HEK293 (cell line): ENCODE data around the gene VEGFA.

Experiments used
- CTCF ChIA-PET: fragments of 350-600 bp; formaldehyde crosslinking; extraction: SDS; loops from one replicate; lab custom pipeline; 2021; ENCODE audit warnings: antibody characterized with exemption; lab: Yijun Ruan, JAX
- POLR2A ChIA-PET: fragments of 300-600 bp; formaldehyde crosslinking; extraction: SDS; loops from one replicate; lab custom pipeline; 2020; ENCODE audit warnings: antibody characterized with exemption, inconsistent platforms; lab: Yijun Ruan, JAX
- H3K27ac ChIP-seq: fragments of 200-500 bp; sonication (Bioruptor generic); 2 replicates; pipeline ENCODE4 v1.5.1; 2014; ENCODE audit warnings: low read depth, low read length, control low read depth, inconsistent platforms; ENCODE audit errors: extremely low read depth
- H3K36me3 ChIP-seq, 2 experiments: fragments of 200-500 bp in 1 of 2; sonication (Bioruptor generic) in 1 of 2; 1 replicate in 1 of 2; 2 replicates in 1 of 2; pipeline ENCODE4 v1.5.1; 2014 to 2017; ENCODE audit warnings: inconsistent platforms in 2 of 2, low read length in 2 of 2; ENCODE audit not compliant: control insufficient read depth in 2 of 2, insufficient read depth in 1 of 2
- H3K4me1 ChIP-seq: fragments of 200-500 bp; sonication (Bioruptor generic); 2 replicates; pipeline ENCODE4 v1.5.1; 2014; ENCODE audit warnings: mild to moderate bottlenecking, low read length, inconsistent platforms; ENCODE audit not compliant: control insufficient read depth, insufficient read depth
- H3K4me3 ChIP-seq: 2 replicates; pipeline ENCODE4 v1.5.1; 2011; ENCODE audit warnings: low read depth, mild to moderate bottlenecking, control low read depth, low read length, moderate library complexity
- H3K9me3 ChIP-seq: fragments of 200-500 bp; sonication (Bioruptor generic); 2 replicates; pipeline ENCODE4 v1.5.1; 2014; ENCODE audit warnings: low read depth, low read length, inconsistent platforms; ENCODE audit not compliant: control insufficient read depth, insufficient read depth
- EGR2 ChIP-seq: fragments of 450-650 bp; formaldehyde crosslinking; IDR thresholded peaks from 2 replicates; pipeline ENCODE4 v1.5.1; 2016; ENCODE audit warnings: low read depth, missing biosample characterization, missing genetic modification characterization
- GLIS2 ChIP-seq: fragments of 450-650 bp; formaldehyde crosslinking; IDR thresholded peaks from 2 replicates; pipeline ENCODE4 v1.5.1; 2016; ENCODE audit warnings: missing biosample characterization, missing genetic modification characterization
- KLF7 ChIP-seq: fragments of 450-650 bp; formaldehyde crosslinking; IDR thresholded peaks from 2 replicates; pipeline ENCODE4 v1.5.1; 2016; ENCODE audit warnings: missing biosample characterization, missing genetic modification characterization, borderline replicate concordance
- RBAK ChIP-seq: fragments of 450-650 bp; formaldehyde crosslinking; IDR thresholded peaks from 2 replicates; pipeline ENCODE4 v1.5.1; 2016; ENCODE audit warnings: missing biosample characterization, missing genetic modification characterization
- REPIN1 ChIP-seq: fragments of 450-650 bp; formaldehyde crosslinking; IDR thresholded peaks from 2 replicates; pipeline ENCODE4 v1.5.1; 2017; ENCODE audit warnings: missing biosample characterization, missing genetic modification characterization, low read depth
- ZIC2 ChIP-seq: fragments of 450-650 bp; formaldehyde crosslinking; IDR thresholded peaks from 2 replicates; pipeline ENCODE4 v1.5.1; 2016; ENCODE audit warnings: missing biosample characterization, missing genetic modification characterization
- ZNF10 ChIP-seq: fragments of 450-650 bp; formaldehyde crosslinking; IDR thresholded peaks from 2 replicates; pipeline ENCODE4 v1.5.1; 2017; ENCODE audit warnings: missing biosample characterization, missing genetic modification characterization
- ZNF133 ChIP-seq: fragments of 450-650 bp; formaldehyde crosslinking; IDR thresholded peaks from 2 replicates; pipeline ENCODE4 v1.5.1; 2016; ENCODE audit warnings: missing biosample characterization, missing genetic modification characterization
- ZNF146 ChIP-seq: fragments of 450-650 bp; formaldehyde crosslinking; IDR thresholded peaks from 2 replicates; pipeline ENCODE4 v1.5.1; 2016; ENCODE audit warnings: missing biosample characterization, missing genetic modification characterization
- ZNF19 ChIP-seq: fragments of 450-650 bp; formaldehyde crosslinking; IDR thresholded peaks from 2 replicates; pipeline ENCODE4; 2016; ENCODE audit warnings: missing biosample characterization, missing genetic modification characterization, low read depth
- ZNF274 ChIP-seq, 2 experiments: fragments of 200-500 bp in 1 of 2; fragments of 450-650 bp in 1 of 2; sonication (Bioruptor generic) in 1 of 2; formaldehyde crosslinking in 1 of 2; IDR thresholded peaks; 2 replicates each; pipeline versions ENCODE4 v1.5.1 to v1.6.1; 2014 to 2016; ENCODE audit warnings: borderline replicate concordance in 1 of 2, inconsistent platforms in 1 of 2, low read length in 1 of 2, missing biosample characterization in 1 of 2, missing genetic modification characterization in 1 of 2
- ZNF302 ChIP-seq: fragments of 450-650 bp; formaldehyde crosslinking; IDR thresholded peaks from 2 replicates; pipeline ENCODE4 v1.5.1; 2016; ENCODE audit warnings: missing biosample characterization, missing genetic modification characterization, low read depth
- ZNF416 ChIP-seq: fragments of 450-650 bp; formaldehyde crosslinking; IDR thresholded peaks from 2 replicates; pipeline ENCODE4 v1.5.1; 2016; ENCODE audit warnings: missing biosample characterization, missing genetic modification characterization
- ZNF513 ChIP-seq: fragments of 450-650 bp; IDR thresholded peaks from 2 replicates; pipeline ENCODE4 v1.5.1; 2018; ENCODE audit warnings: missing biosample characterization, missing genetic modification characterization
- ZNF518A ChIP-seq: fragments of 450-650 bp; formaldehyde crosslinking; conservative IDR thresholded peaks from 2 replicates; pipeline ENCODE4 v1.5.1; 2016; ENCODE audit warnings: low read depth, missing biosample characterization, missing genetic modification characterization
- ZNF580 ChIP-seq: fragments of 450-650 bp; formaldehyde crosslinking; IDR thresholded peaks from 2 replicates; pipeline ENCODE4 v1.5.1; 2016; ENCODE audit warnings: missing biosample characterization, missing genetic modification characterization
- ZNF701 ChIP-seq: fragments of 450-650 bp; formaldehyde crosslinking; IDR thresholded peaks from 2 replicates; pipeline ENCODE4 v1.5.1; 2016; ENCODE audit warnings: missing biosample characterization, missing genetic modification characterization
- ZNF747 ChIP-seq: fragments of 450-650 bp; formaldehyde crosslinking; IDR thresholded peaks from 2 replicates; pipeline ENCODE4 v1.5.1; 2016; ENCODE audit warnings: missing biosample characterization, missing genetic modification characterization
- TF ChIP-seq, protein P1 (sequence below): fragments of 450-650 bp; formaldehyde crosslinking; IDR thresholded peaks from 2 replicates; pipeline ENCODE4 v1.5.1; 2016; ENCODE audit warnings: missing biosample characterization, missing genetic modification characterization

VEGFA gene

GRCh38 chr6:43738267-43738676, 31.7 kb upstream of the VEGFA start (continued):
- TF ChIP-seq EGR2 (tag by site-specific recombination) = no peak
- TF ChIP-seq, protein P1, sequence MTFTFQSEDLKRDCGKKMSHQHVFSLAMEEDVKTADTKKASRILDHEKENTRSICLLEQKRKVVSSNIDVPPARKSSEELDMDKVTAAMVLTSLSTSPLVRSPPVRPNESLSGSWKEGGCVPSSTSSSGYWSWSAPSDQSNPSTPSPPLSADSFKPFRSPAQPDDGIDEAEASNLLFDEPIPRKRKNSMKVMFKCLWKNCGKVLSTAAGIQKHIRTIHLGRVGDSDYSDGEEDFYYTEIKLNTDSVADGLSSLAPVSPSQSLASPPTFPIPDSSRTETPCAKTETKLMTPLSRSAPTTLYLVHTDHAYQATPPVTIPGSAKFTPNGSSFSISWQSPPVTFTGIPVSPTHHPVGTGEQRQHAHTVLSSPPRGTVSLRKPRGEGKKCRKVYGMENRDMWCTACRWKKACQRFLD = no peak

- no peak overlapping the region for H3K27ac ChIP-seq
- no peaks in the 10 kb centered on the region for H3K4me1 ChIP-seq
- no peaks in the 10 kb centered on the region for H3K36me3 ChIP-seq
- ChIA-PET POLR2A (no interaction called here), CTCF (interaction anchor here (1.1 to 3.1 kb wide), 3 partner anchors 11 to 35 kb away, joined by 3 to 10 read pairs (median 3); no protein-coding TSS in a partner anchor)
- no peaks in the 10 kb centered on the region for H3K9me3 ChIP-seq
- TF ChIP-seq ZNF10 (tag by site-specific recombination) = 0 out of 2 replicates have a peak, but pooled peaks have one; percentile 45
- peak; percentile 17; the same call in 1 of the 2 replicates for TF ChIP-seq ZNF513 (tag by site-specific recombination)
- no peak for TF ChIP-seq ZNF416 (tag by site-specific recombination)
- no peak for TF ChIP-seq ZNF19 (tag by site-specific recombination)
- TF ChIP-seq ZNF747 (tag by site-specific recombination) = no peak
- no peak for TF ChIP-seq ZNF302
- no peak for TF ChIP-seq REPIN1 (tag by site-specific recombination)
- no peak overlapping the region for H3K4me3 ChIP-seq
Measured at GRCh38 chr6:43738877-43739641, 31.0 kb upstream of the VEGFA start.

- Histone ChIP-seq H3K9me3 (no peaks in the 10 kb centered on the region), H3K27ac (no peak overlapping the region), H3K4me1 (no peaks in the 10 kb centered on the region), H3K36me3 (no peaks in the 10 kb centered on the region), H3K4me3 (no peak overlapping the region)
- ChIA-PET CTCF (interaction anchor here (0.7 to 3.1 kb wide), 7 partner anchors 11 to 131 kb away, joined by 3 to 10 read pairs (median 3); partner anchors contain the start of gene VEGFA), POLR2A (no interaction called here)
- TF ChIP-seq ZNF19 (tag by site-specific recombination) (no peak), KLF7 (tag by site-specific recombination) (no peak), ZNF274 (IDR thresholded peaks at IDR 0.05; ENCODE audit: low read length) (no peak), ZNF274 (tag by site-specific recombination; IDR thresholded peaks at IDR 0.05; ENCODE audit: borderline replicate concordance) (no peak), ZNF133 (tag by site-specific recombination) (no peak), ZIC2 (0 out of 2 replicates have a peak, but pooled peaks have one; percentile 14), ZNF416 (tag by site-specific recombination) (no peak)
Measured at GRCh38 chr6:43739642-43740091, 30.3 kb upstream of the VEGFA start.

- Histone ChIP-seq H3K4me3 (no peak overlapping the region), H3K36me3 (no peaks in the 10 kb centered on the region), H3K9me3 (no peaks in the 10 kb centered on the region), H3K4me1 (no peaks in the 10 kb centered on the region), H3K27ac (no peak overlapping the region)
- ChIA-PET POLR2A (interaction anchor here (0.6 kb wide), 1 partner anchor 250 kb away, joined by 3 read pairs; no protein-coding TSS in a partner anchor), CTCF (interaction anchor here (0.7 to 3.1 kb wide), 8 partner anchors 11 to 132 kb away, joined by 3 to 10 read pairs (median 3); partner anchors contain the start of gene VEGFA)
- no peak for TF ChIP-seq ZNF146 (tag by site-specific recombination)
- TF ChIP-seq ZNF580 = no peak
- no peak for TF ChIP-seq ZNF518A (tag by site-specific recombination)
- TF ChIP-seq GLIS2 (tag by site-specific recombination) = 0 out of 2 replicates have a peak, but pooled peaks have one; percentile 26
- no peak for TF ChIP-seq ZNF701 (tag by site-specific recombination)
- no peak for TF ChIP-seq RBAK (tag by site-specific recombination)
Measured at GRCh38 chr6:43740321-43740960, 29.6 kb upstream of the VEGFA start.
